ENCODE results near the gene STIM1.

DNA sequence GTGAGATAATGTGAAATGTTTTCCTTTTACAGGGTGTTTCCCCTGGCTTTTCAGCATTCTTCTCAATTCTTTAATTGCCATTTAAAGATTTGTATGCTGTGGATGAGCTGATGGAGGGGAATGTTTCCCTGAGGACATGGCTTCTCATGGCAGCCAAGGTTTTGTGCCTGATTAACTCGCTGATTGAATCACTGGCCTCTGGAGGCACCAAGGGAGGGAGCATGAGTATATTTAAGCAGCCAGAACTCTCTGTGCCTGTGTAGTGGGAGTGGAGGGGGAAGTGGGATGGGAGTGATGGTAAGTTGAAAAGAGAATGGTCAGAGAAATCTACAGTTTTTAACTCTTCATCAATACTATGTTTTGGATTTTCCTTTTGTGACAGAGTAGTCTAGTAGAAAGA is 88.7 kb downstream of the STIM1 start:
- TF ChIP-seq EP300 (IDR thresholded peaks at IDR 0.05) (no peak), POLR2AphosphoS5 (IDR thresholded peaks at IDR 0.05) (peak; percentile 18 to 46)
- TF ChIP-seq, protein P1, sequence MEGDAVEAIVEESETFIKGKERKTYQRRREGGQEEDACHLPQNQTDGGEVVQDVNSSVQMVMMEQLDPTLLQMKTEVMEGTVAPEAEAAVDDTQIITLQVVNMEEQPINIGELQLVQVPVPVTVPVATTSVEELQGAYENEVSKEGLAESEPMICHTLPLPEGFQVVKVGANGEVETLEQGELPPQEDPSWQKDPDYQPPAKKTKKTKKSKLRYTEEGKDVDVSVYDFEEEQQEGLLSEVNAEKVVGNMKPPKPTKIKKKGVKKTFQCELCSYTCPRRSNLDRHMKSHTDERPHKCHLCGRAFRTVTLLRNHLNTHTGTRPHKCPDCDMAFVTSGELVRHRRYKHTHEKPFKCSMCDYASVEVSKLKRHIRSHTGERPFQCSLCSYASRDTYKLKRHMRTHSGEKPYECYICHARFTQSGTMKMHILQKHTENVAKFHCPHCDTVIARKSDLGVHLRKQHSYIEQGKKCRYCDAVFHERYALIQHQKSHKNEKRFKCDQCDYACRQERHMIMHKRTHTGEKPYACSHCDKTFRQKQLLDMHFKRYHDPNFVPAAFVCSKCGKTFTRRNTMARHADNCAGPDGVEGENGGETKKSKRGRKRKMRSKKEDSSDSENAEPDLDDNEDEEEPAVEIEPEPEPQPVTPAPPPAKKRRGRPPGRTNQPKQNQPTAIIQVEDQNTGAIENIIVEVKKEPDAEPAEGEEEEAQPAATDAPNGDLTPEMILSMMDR (IDR thresholded peaks at IDR 0.05), result no peak

Data from esophagus muscularis mucosa (tissue), 4 donors.